IMR-90 (cell line): Measurements from ENCODE around the gene RPS6KL1. TPM values are rescaled to one million over a fixed set of nuclear protein-coding genes. Genes with fewer than 3 reads are reported as not detected.

Experiments
- ATAC-seq: fragments of 200-7000 bp; cut with Tn5 transposase; 2 replicates; pipeline ENCODE4 v1.9.1; 2020; ENCODE audit warnings: low read depth, mild to moderate bottlenecking, moderate library complexity
- BruUV-seq: library from RNA; stranded (reverse); fragments of 400-500 nt; replicated peaks from 2 replicates; lab custom pipeline; 2021; lab: Mats Ljungman, UMichigan
- CTCF ChIA-PET: fragments of 300-600 bp; formaldehyde crosslinking; extraction: SDS; loops from one replicate; lab custom pipeline; 2021; ENCODE audit warnings: antibody characterized with exemption; lab: Yijun Ruan, JAX
- POLR2A ChIA-PET: fragments of 300-600 bp; sonication (Branson Sonifier 250); formaldehyde crosslinking; loops from one replicate; lab custom pipeline; 2022; ENCODE audit warnings: antibody characterized with exemption; ENCODE audit not compliant: unreplicated experiment; lab: Charles Lee
- DNase-seq: peaks from one replicate; pipeline ENCODE4 v3.0.0; 2013
- H2AFZ ChIP-seq: replicated peaks from 2 replicates; pipeline ENCODE3; 2013; ENCODE audit warnings: low read length, mild to moderate bottlenecking; ENCODE audit not compliant: poor library complexity
- H2AK5ac ChIP-seq: 2 replicates; pipeline ENCODE4 v1.6.1; 2013; ENCODE audit warnings: low read depth, low read length, inconsistent platforms
- H2AK9ac ChIP-seq: replicated peaks from 2 replicates; pipeline ENCODE3; 2013; ENCODE audit warnings: mild to moderate bottlenecking, low read depth, low read length, moderate library complexity; ENCODE audit not compliant: poor library complexity
- H2BK120ac ChIP-seq: 2 replicates; pipeline ENCODE4 v1.6.1; 2013; ENCODE audit warnings: low read depth, low read length, inconsistent platforms
- H2BK15ac ChIP-seq: 3 replicates; pipeline ENCODE4 v1.6.1; 2013; ENCODE audit warnings: low read depth, low read length, inconsistent platforms
- H2BK20ac ChIP-seq: 2 replicates; pipeline ENCODE4 v1.6.1; 2013; ENCODE audit warnings: low read depth, mild to moderate bottlenecking, inconsistent platforms, low read length, moderate library complexity
- H2BK5ac ChIP-seq: 2 replicates; pipeline ENCODE4 v1.6.1; 2013; ENCODE audit warnings: mild to moderate bottlenecking, low read depth, low read length, inconsistent platforms; ENCODE audit not compliant: poor library complexity, severe bottlenecking
- H3K14ac ChIP-seq: replicated peaks from 2 replicates; pipeline ENCODE4 v1.6.1; 2013; ENCODE audit warnings: low read depth, low read length, inconsistent platforms
- H3K18ac ChIP-seq: 2 replicates; pipeline ENCODE4 v1.6.1; 2013; ENCODE audit warnings: low read depth, low read length, control low read depth
- H3K23ac ChIP-seq: 2 replicates; pipeline ENCODE4 v1.6.1; 2013; ENCODE audit warnings: low read depth, low read length, inconsistent platforms
- H3K27ac ChIP-seq: 2 replicates; pipeline ENCODE4 v1.5.1; 2013; ENCODE audit warnings: mild to moderate bottlenecking, control low read depth, low read length; ENCODE audit not compliant: insufficient read depth
- H3K27me3 ChIP-seq: 2 replicates; pipeline ENCODE4 v1.6.1; 2013; ENCODE audit warnings: low read length; ENCODE audit not compliant: control insufficient read depth, insufficient read depth
- H3K36me3 ChIP-seq: 2 replicates; pipeline ENCODE4 v1.6.1; 2013; ENCODE audit warnings: low read length, mixed read lengths; ENCODE audit not compliant: control insufficient read depth, insufficient read depth
- H3K4ac ChIP-seq: 2 replicates; pipeline ENCODE4 v1.6.1; 2013; ENCODE audit warnings: low read depth, low read length, inconsistent platforms
- H3K4me1 ChIP-seq: 2 replicates; pipeline ENCODE4 v1.6.1; 2013; ENCODE audit warnings: low read length, mixed read lengths; ENCODE audit not compliant: control insufficient read depth, insufficient read depth
- H3K4me2 ChIP-seq: 2 replicates; pipeline ENCODE4 v1.6.1; 2013; ENCODE audit warnings: low read depth, mild to moderate bottlenecking, control low read depth, low read length, moderate library complexity
- H3K4me3 ChIP-seq: 2 replicates; pipeline ENCODE4 v1.5.1; 2013; ENCODE audit warnings: low read depth, mild to moderate bottlenecking, control low read depth, low read length, moderate library complexity; ENCODE audit not compliant: insufficient read depth
- H3K56ac ChIP-seq: 2 replicates; pipeline ENCODE4 v1.6.1; 2013; ENCODE audit warnings: low read length, inconsistent platforms; ENCODE audit not compliant: insufficient read depth; ENCODE audit errors: extremely low read depth
- H3K79me1 ChIP-seq, 2 experiments: 2 replicates each; pipeline ENCODE4 v1.6.1; 2013; ENCODE audit warnings: low read length in 2 of 2, inconsistent platforms in 1 of 2, low read depth in 1 of 2
- H3K9ac ChIP-seq: 2 replicates; pipeline ENCODE4 v1.6.1; 2013; ENCODE audit warnings: low read depth, low read length, control low read depth
- H3K9me1 ChIP-seq: 2 replicates; pipeline ENCODE4 v1.6.1; 2013; ENCODE audit warnings: low read length, inconsistent platforms; ENCODE audit not compliant: insufficient read depth
- H3K9me3 ChIP-seq: 2 replicates; pipeline ENCODE4 v1.6.1; 2013; ENCODE audit warnings: low read length; ENCODE audit not compliant: control insufficient read depth, insufficient read depth
- H4K20me1 ChIP-seq: 2 replicates; pipeline ENCODE4 v1.6.1; 2013; ENCODE audit warnings: low read length, inconsistent platforms; ENCODE audit not compliant: insufficient read depth
- H4K5ac ChIP-seq: 2 replicates; pipeline ENCODE4 v1.6.1; 2013; ENCODE audit warnings: mild to moderate bottlenecking, low read depth, low read length, control low read depth
- H4K8ac ChIP-seq, 2 experiments: 2 replicates each; pipeline ENCODE4 v1.6.1; 2013; ENCODE audit warnings: low read depth in 2 of 2, low read length in 2 of 2, control low read depth in 1 of 2, inconsistent platforms in 1 of 2
- H4K91ac ChIP-seq: 2 replicates; pipeline ENCODE4 v1.6.1; 2013; ENCODE audit warnings: low read depth, low read length, inconsistent platforms; ENCODE audit not compliant: insufficient read depth
- BHLHE40 ChIP-seq: fragments of 150-350 bp; IDR thresholded peaks from 2 replicates; pipeline ENCODE4 v1.6.1; 2016; ENCODE audit warnings: mild to moderate bottlenecking, low read depth, low read length
- CEBPB ChIP-seq: IDR thresholded peaks from 2 replicates; pipeline ENCODE4 v1.6.1; 2012; ENCODE audit warnings: low read depth, low read length, improper control_type of control experiment
- CHD1 ChIP-seq: IDR thresholded peaks from 2 replicates; pipeline ENCODE4 v1.6.1; 2012; ENCODE audit warnings: low read depth, low read length, improper control_type of control experiment
- FOS ChIP-seq: fragments of 150-350 bp; IDR thresholded peaks from 2 replicates; pipeline ENCODE4 v1.6.1; 2016; ENCODE audit warnings: low read depth, low read length
- MAFK ChIP-seq: IDR thresholded peaks from 2 replicates; pipeline ENCODE4 v1.6.1; 2012; ENCODE audit warnings: low read depth, low read length, improper control_type of control experiment
- MAZ ChIP-seq: IDR thresholded peaks from 2 replicates; pipeline ENCODE4 v1.6.1; 2012; ENCODE audit warnings: low read depth, mild to moderate bottlenecking, low read length, improper control_type of control experiment, moderate library complexity, borderline replicate concordance
- MXI1 ChIP-seq: IDR thresholded peaks from 2 replicates; pipeline ENCODE4 v1.6.1; 2012; ENCODE audit warnings: low read depth, mild to moderate bottlenecking, low read length, moderate library complexity, borderline replicate concordance
- NFE2L2 ChIP-seq: fragments of 150-350 bp; IDR thresholded peaks from 2 replicates; pipeline ENCODE4 v1.6.1; 2016; ENCODE audit warnings: low read depth, mild to moderate bottlenecking, low read length
- POLR2A ChIP-seq: IDR thresholded peaks from 2 replicates; pipeline ENCODE4 v1.6.1; 2012; ENCODE audit warnings: mild to moderate bottlenecking, low read depth, low read length
- RAD21 ChIP-seq: IDR thresholded peaks from 2 replicates; pipeline ENCODE4 v1.6.1; 2012; ENCODE audit warnings: low read length, improper control_type of control experiment
- RCOR1 ChIP-seq: IDR thresholded peaks from 2 replicates; pipeline ENCODE4 v1.6.1; 2012; ENCODE audit warnings: mild to moderate bottlenecking, low read length, improper control_type of control experiment; ENCODE audit not compliant: insufficient replicate concordance
- RFX5 ChIP-seq: IDR thresholded peaks from 2 replicates; pipeline ENCODE4 v1.8.0; 2012; ENCODE audit warnings: low read depth, mild to moderate bottlenecking, low read length, moderate library complexity
- USF2 ChIP-seq: fragments of 150-350 bp; IDR thresholded peaks from 2 replicates; pipeline ENCODE4 v1.6.1; 2017; ENCODE audit warnings: mild to moderate bottlenecking, antibody characterized with exemption, low read length, low read depth
- WGBS, 2 experiments: methylation state at CpG; one replicate each; pipeline versions ENCODE4 v1.1.5 to v1.1.7; 2013; ENCODE audit warnings: missing lambda C conversion rate in 2 of 2; ENCODE audit not compliant: insufficient read length in 1 of 2; ENCODE audit errors: extremely low coverage in 2 of 2; 5-methylcytosine and 5-hydroxymethylcytosine counted together
- dilution Hi-C: fragments of 300-500 bp; cut with HindIII; formaldehyde crosslinking; loops from one replicate; pipeline ENCODE4 v1.14.3; 2018; ENCODE audit warnings: low sequenced_read_pairs; ENCODE audit not compliant: unreplicated experiment
- in situ Hi-C: fragments of 300-500 bp; cut with MboI; formaldehyde crosslinking; loops from 3 replicates; pipeline ENCODE4 v1.14.3; 2019; ENCODE audit warnings: low sequenced_read_pairs, inconsistent platforms, mixed read lengths
- intact Hi-C: fragments of 100-400 bp; cut with micrococcal nuclease; formaldehyde crosslinking; loops from 2 replicates; pipeline ENCODE4 v1.10.0; 2022
- polyA plus RNA-seq, 3 experiments: library from polyadenylated mRNA; depleted of rRNA; stranded (reverse); fragments of >200 nt; gene quantifications; 2 replicates each; pipeline ENCODE4 v1.2.3, GENCODE V29; 2012; ENCODE audit warnings: low replicate concordance in 1 of 3
- total RNA-seq: library from RNA; depleted of rRNA; stranded (reverse); fragments of >200 nt; gene quantifications from 2 replicates; pipeline ENCODE4 v1.2.3, GENCODE V29; 2012
- TF ChIP-seq, protein P1 (sequence below): conservative IDR thresholded peaks from 2 replicates; pipeline ENCODE4 v1.5.1; 2012; ENCODE audit warnings: mild to moderate bottlenecking, low read depth, low read length, improper control_type of control experiment
- TF ChIP-seq, protein P2 (sequence below): fragments of 150-350 bp; IDR thresholded peaks from 2 replicates; pipeline ENCODE4 v1.6.1; 2016; ENCODE audit warnings: low read depth, mild to moderate bottlenecking, low read length, moderate library complexity, borderline replicate concordance

The RPS6KL1 gene
- total and polyA plus RNA-seq, 2 of the 4 experiments (the other 2 are of a cell fraction): 0.72 to 1.7 TPM

DNA sequence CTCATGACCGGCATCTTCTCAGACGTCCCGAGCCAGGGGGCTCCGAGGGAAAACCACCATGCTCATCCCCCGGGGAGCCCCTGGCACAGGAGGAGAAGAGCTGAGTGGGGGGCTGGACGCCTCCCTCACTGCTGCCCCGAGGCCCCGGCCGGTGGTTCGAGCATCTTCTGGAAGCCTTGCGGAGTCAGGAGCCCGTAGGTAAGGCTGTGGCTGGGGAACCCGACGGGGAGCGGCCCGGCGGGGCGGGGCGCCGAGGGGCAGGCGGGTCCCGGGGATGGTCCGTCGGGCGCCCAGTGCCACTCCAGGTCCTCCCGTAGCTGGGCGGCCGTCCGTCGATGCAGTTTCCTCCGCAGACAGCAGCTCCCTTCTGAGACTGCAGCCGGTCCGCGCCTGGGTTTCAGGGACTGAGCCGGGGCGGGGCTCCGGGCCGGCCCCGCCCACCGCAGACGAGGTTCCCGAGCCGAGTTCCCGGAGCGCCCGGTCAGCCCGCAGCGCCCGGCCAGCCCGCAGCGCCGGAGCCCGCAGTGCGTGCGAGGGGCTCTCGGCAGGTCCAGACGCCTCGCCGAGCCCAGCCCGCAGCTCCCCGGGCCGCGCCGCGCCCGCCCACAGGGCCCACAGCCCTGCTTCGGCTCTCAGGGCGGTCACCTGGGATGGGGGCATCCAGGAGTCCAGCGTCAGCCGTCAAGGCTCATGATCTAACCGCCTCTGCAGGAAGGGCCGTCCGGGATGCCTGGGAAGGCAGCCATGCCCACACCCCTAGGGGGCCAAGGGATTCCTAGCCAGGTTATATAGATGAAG lies 32.4 kb upstream of the RPS6KL1 start, which contains the start of gene PGF:
PGF (minus strand) TSS at position 369 of the 798 bp plus-strand sequence; CDS start at position 14, 355 bp downstream.
- Histone ChIP-seq H3K18ac (no peak within 1 kb of the TSS), H2BK5ac (no peak within 1 kb of the TSS), H3K4ac (no peak within 1 kb of the TSS; the same call in 1 of the 2 replicates), H4K5ac (no peak within 1 kb of the TSS), H3K9ac (no peak within 1 kb of the TSS), H2AFZ (peak within 1 kb of the TSS; percentile 87), H3K23ac (no peak within 1 kb of the TSS; the same call in 1 of the 2 replicates), H3K9me3 (no peaks in the 10 kb centered on the region), H2AK5ac (0 out of 2 replicates have a peak within 1 kb of the TSS, but pooled peaks have one; percentile 24), H2BK120ac (no peak within 1 kb of the TSS), H4K91ac (no peak within 1 kb of the TSS), H3K4me2 (peak within 1 kb of the TSS; percentile 21), H3K4me3 (peak within 1 kb of the TSS; percentile 35), H2BK15ac (no peak within 1 kb of the TSS), H3K14ac (no peak within 1 kb of the TSS), H3K36me3 (no peaks in the 10 kb centered on the region), H4K20me1 (no peaks in the 10 kb centered on the region), H3K4me1 (peaks cover 13% of the 10 kb centered on the region; the same call in 1 of the 2 replicates), H2BK20ac (no peak within 1 kb of the TSS), H2AK9ac (no peak within 1 kb of the TSS), H3K27ac (no peak within 1 kb of the TSS), H3K79me1 (no peaks in the 10 kb centered on the region), H3K27me3 (peaks cover 17% of the 10 kb centered on the region), H4K8ac (no peak within 1 kb of the TSS; a peak in 1 of 4 replicates), H3K56ac (no peak within 1 kb of the TSS), H3K9me1 (0 out of 2 replicates have a peak, but pooled peaks cover 4% of the 10 kb centered on the region)
- in situ Hi-C loops: no loop called here
- 6% methylated on average over 44 of the region's 73 CpGs; no CpG with 5 or more reads in 1 of the 2 experiments for WGBS, 2 experiments
- peak; percentile 88 for ATAC-seq
- intact Hi-C loops: no loop called here
- no TSS peak for BruUV-seq
- dilution Hi-C loops: no loop called here
- DNase-seq: no peak
- CTCF ChIA-PET: interaction anchor here (1.0 kb wide), 1 partner anchor 133 kb away, joined by 3 read pairs; no protein-coding TSS in a partner anchor
- POLR2A ChIA-PET: no interaction called here
- TF ChIP-seq, protein P1, sequence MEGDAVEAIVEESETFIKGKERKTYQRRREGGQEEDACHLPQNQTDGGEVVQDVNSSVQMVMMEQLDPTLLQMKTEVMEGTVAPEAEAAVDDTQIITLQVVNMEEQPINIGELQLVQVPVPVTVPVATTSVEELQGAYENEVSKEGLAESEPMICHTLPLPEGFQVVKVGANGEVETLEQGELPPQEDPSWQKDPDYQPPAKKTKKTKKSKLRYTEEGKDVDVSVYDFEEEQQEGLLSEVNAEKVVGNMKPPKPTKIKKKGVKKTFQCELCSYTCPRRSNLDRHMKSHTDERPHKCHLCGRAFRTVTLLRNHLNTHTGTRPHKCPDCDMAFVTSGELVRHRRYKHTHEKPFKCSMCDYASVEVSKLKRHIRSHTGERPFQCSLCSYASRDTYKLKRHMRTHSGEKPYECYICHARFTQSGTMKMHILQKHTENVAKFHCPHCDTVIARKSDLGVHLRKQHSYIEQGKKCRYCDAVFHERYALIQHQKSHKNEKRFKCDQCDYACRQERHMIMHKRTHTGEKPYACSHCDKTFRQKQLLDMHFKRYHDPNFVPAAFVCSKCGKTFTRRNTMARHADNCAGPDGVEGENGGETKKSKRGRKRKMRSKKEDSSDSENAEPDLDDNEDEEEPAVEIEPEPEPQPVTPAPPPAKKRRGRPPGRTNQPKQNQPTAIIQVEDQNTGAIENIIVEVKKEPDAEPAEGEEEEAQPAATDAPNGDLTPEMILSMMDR: no peak
- no peak for TF ChIP-seq CEBPB
- no peak for TF ChIP-seq FOS
- TF ChIP-seq, protein P2, sequence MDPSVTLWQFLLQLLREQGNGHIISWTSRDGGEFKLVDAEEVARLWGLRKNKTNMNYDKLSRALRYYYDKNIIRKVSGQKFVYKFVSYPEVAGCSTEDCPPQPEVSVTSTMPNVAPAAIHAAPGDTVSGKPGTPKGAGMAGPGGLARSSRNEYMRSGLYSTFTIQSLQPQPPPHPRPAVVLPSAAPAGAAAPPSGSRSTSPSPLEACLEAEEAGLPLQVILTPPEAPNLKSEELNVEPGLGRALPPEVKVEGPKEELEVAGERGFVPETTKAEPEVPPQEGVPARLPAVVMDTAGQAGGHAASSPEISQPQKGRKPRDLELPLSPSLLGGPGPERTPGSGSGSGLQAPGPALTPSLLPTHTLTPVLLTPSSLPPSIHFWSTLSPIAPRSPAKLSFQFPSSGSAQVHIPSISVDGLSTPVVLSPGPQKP: no peak
- no peak for TF ChIP-seq BHLHE40
- TF ChIP-seq RAD21: no peak
- no peak for TF ChIP-seq NFE2L2
- TF ChIP-seq USF2: no peak
- TF ChIP-seq POLR2A: no peak
- TF ChIP-seq RFX5: no peak
- no peak for TF ChIP-seq MAFK
- TF ChIP-seq CHD1: no peak
- TF ChIP-seq MAZ: no peak
- no peak for TF ChIP-seq RCOR1
- no peak for TF ChIP-seq MXI1
